Mucosa of rectum (tissue), 2 donors: ENCODE results near the gene DIS3L2.
"Not testable (repeated sequence)": the region's sequence is repeated elsewhere in the genome, so short reads cannot be mapped to it uniquely, and the experiment has no call there.

Experiments used
- H3K27ac ChIP-seq, 2 donors: one replicate each; pipeline ENCODE4 v1.7.0; 2013; ENCODE audit warnings: inconsistent platforms in 2 of 2, low read depth in 2 of 2, low read length in 2 of 2
- H3K27me3 ChIP-seq, 2 donors: one replicate each; pipeline ENCODE4 v1.7.0; 2013; ENCODE audit warnings: low read length in 2 of 2; ENCODE audit not compliant: control insufficient read depth in 2 of 2, insufficient read depth in 2 of 2
- H3K36me3 ChIP-seq, 2 donors: one replicate each; pipeline ENCODE4 v1.7.0; 2013; ENCODE audit warnings: low read length in 2 of 2; ENCODE audit not compliant: control insufficient read depth in 2 of 2, insufficient read depth in 2 of 2
- H3K4me1 ChIP-seq, 2 donors: one replicate each; pipeline ENCODE4 v1.7.0; 2013; ENCODE audit warnings: low read length in 2 of 2, mild to moderate bottlenecking in 1 of 2; ENCODE audit not compliant: control insufficient read depth in 2 of 2, insufficient read depth in 2 of 2
- H3K4me3 ChIP-seq, 2 donors: one replicate each; pipeline ENCODE4 v1.7.0; 2013; ENCODE audit warnings: low read length in 2 of 2
- H3K9ac ChIP-seq, 2 donors: one replicate each; pipeline ENCODE4 v1.7.0; 2013; ENCODE audit warnings: low read length in 2 of 2, low read depth in 1 of 2, mild to moderate bottlenecking in 1 of 2
- H3K9me3 ChIP-seq, 2 donors: one replicate each; pipeline ENCODE4 v1.7.0; 2013; ENCODE audit warnings: low read length in 2 of 2; ENCODE audit not compliant: control insufficient read depth in 2 of 2
- donor health status: healthy.
- donor health status: Normal muscosa, but diverticular disease.

Gene DIS3L2

GRCh38 chr2:232362174-232362900, 400.8 kb downstream of the DIS3L2 start:
- H3K9me3 ChIP-seq = no peaks in the 10 kb centered on the region
- H3K36me3 ChIP-seq = no peaks in the 10 kb centered on the region
- H3K27me3 ChIP-seq = no peaks in the 10 kb centered on the region
- no peak overlapping the region for H3K27ac ChIP-seq
- no peak overlapping the region for H3K9ac ChIP-seq
- H3K4me3 ChIP-seq = no peak overlapping the region
- no peaks in the 10 kb centered on the region for H3K4me1 ChIP-seq

- H3K4me3 ChIP-seq, H3K9me3 ChIP-seq, H3K27ac ChIP-seq, H3K36me3 ChIP-seq, H3K9ac ChIP-seq, H3K4me1 ChIP-seq, H3K27me3 ChIP-seq: not testable (repeated sequence)
These were observed 401.7 kb downstream of the DIS3L2 start for GRCh38 chr2:232363064-232363783.

- Histone ChIP-seq H3K4me3 (peak overlapping the region in 1 of 2 donors; percentile 45), H3K27ac (no peak overlapping the region), H3K9me3 (no peaks in the 10 kb centered on the region), H3K9ac (no peak overlapping the region), H3K27me3 (no peaks in the 10 kb centered on the region), H3K4me1 (no peaks in the 10 kb centered on the region), H3K36me3 (no peaks in the 10 kb centered on the region)
These were observed 402.5 kb downstream of the DIS3L2 start for GRCh38 chr2:232363784-232364615.

- H3K4me3 ChIP-seq, H3K9ac ChIP-seq, H3K9me3 ChIP-seq, H3K4me1 ChIP-seq, H3K36me3 ChIP-seq, H3K27me3 ChIP-seq, H3K27ac ChIP-seq: not testable (repeated sequence)
These were observed 403.5 kb downstream of the DIS3L2 start for GRCh38 chr2:232364806-232365594.

GRCh38 chr2:232365621-232366321, 404.3 kb downstream of the DIS3L2 start:
- Histone ChIP-seq H3K4me3 (no peak overlapping the region), H3K4me1 (no peaks in the 10 kb centered on the region), H3K36me3 (no peaks in the 10 kb centered on the region), H3K9ac (no peak overlapping the region), H3K9me3 (no peaks in the 10 kb centered on the region), H3K27me3 (no peaks in the 10 kb centered on the region), H3K27ac (no peak overlapping the region)

- not testable (repeated sequence) for H3K9ac ChIP-seq, H3K9me3 ChIP-seq, H3K27ac ChIP-seq, H3K4me1 ChIP-seq, H3K4me3 ChIP-seq, H3K27me3 ChIP-seq, H3K36me3 ChIP-seq
These were observed 404.9 kb downstream of the DIS3L2 start for GRCh38 chr2:232366461-232366860.

- Histone ChIP-seq H3K27ac (no peak overlapping the region), H3K4me1 (no peaks in the 10 kb centered on the region), H3K27me3 (no peaks in the 10 kb centered on the region), H3K9ac (no peak overlapping the region), H3K4me3 (no peak overlapping the region), H3K36me3 (no peaks in the 10 kb centered on the region), H3K9me3 (no peaks in the 10 kb centered on the region)
These were observed 405.5 kb downstream of the DIS3L2 start for GRCh38 chr2:232367016-232367415.

GRCh38 chr2:232367591-232368233, 406.2 kb downstream of the DIS3L2 start:
- Histone ChIP-seq H3K9ac (no peak overlapping the region), H3K36me3 (no peaks in the 10 kb centered on the region), H3K9me3 (no peaks in the 10 kb centered on the region), H3K4me1 (no peaks in the 10 kb centered on the region), H3K4me3 (no peak overlapping the region), H3K27me3 (no peaks in the 10 kb centered on the region), H3K27ac (no peak overlapping the region)

- H3K27ac ChIP-seq = no peak overlapping the region
- H3K9me3 ChIP-seq = no peaks in the 10 kb centered on the region
- H3K4me3 ChIP-seq = no peak overlapping the region
- no peak overlapping the region for H3K9ac ChIP-seq
- H3K27me3 ChIP-seq = no peaks in the 10 kb centered on the region
- no peaks in the 10 kb centered on the region for H3K36me3 ChIP-seq
- no peaks in the 10 kb centered on the region for H3K4me1 ChIP-seq
These were observed 406.8 kb downstream of the DIS3L2 start for GRCh38 chr2:232368311-232368731.
